ENCODE measurements around the gene HTRA1.

The HTRA1 gene

GRCh38 chr10:122461367-122461728 is at the start of gene HTRA1:
Gene HTRA1 (plus strand): TSS chr10:122461553. CDS start chr10:122461653, 100 bp downstream.
- DNase-seq = no peak

GRCh38 chr10:122413327-122413726 is 48.0 kb upstream of the HTRA1 start:
- no peak for DNase-seq

- no peak for DNase-seq
Observed at GRCh38 chr10:122417667-122418066, 43.7 kb upstream of the HTRA1 start.

GRCh38 chr10:122419016-122419415 is 42.3 kb upstream of the HTRA1 start:
- DNase-seq = no peak

- DNase-seq = no peak
Observed at GRCh38 chr10:122419876-122420623, 41.3 kb upstream of the HTRA1 start.

GRCh38 chr10:122420624-122421007 is 40.7 kb upstream of the HTRA1 start:
- no peak for DNase-seq

GRCh38 chr10:122421054-122421625 is 40.2 kb upstream of the HTRA1 start:
- no peak for DNase-seq

GRCh38 chr10:122421742-122422141 is 39.6 kb upstream of the HTRA1 start:
- no peak for DNase-seq

GRCh38 chr10:122422266-122422989 is 38.9 kb upstream of the HTRA1 start:
- no peak for DNase-seq

GRCh38 chr10:122424059-122424458 is 37.3 kb upstream of the HTRA1 start:
- DNase-seq = no peak

GRCh38 chr10:122426829-122427228 is 34.5 kb upstream of the HTRA1 start:
- no peak for DNase-seq

- no peak for DNase-seq
Observed at GRCh38 chr10:122427280-122427679, 34.1 kb upstream of the HTRA1 start.

- DNase-seq = no peak
Observed at GRCh38 chr10:122435212-122435827, 26.0 kb upstream of the HTRA1 start.

- no peak for DNase-seq
Observed at GRCh38 chr10:122441961-122442360, 19.4 kb upstream of the HTRA1 start.

GRCh38 chr10:122445469-122445868 is 15.9 kb upstream of the HTRA1 start:
- no peak for DNase-seq

- no peak for DNase-seq
Observed at GRCh38 chr10:122445904-122446303, 15.4 kb upstream of the HTRA1 start.

GRCh38 chr10:122446668-122447423 is 14.5 kb upstream of the HTRA1 start:
- no peak for DNase-seq

- no peak for DNase-seq
Observed at GRCh38 chr10:122448600-122448999, 12.8 kb upstream of the HTRA1 start.

- no peak for DNase-seq
Observed at GRCh38 chr10:122449153-122449552, 12.2 kb upstream of the HTRA1 start.

- DNase-seq = no peak
Observed at GRCh38 chr10:122450353-122450990, 10.9 kb upstream of the HTRA1 start.

GRCh38 chr10:122454071-122454470 is 7.3 kb upstream of the HTRA1 start:
- no peak for DNase-seq

GRCh38 chr10:122454603-122455080 is 6.7 kb upstream of the HTRA1 start, which contains the start of gene ARMS2:
Gene ARMS2 (plus strand): TSS chr10:122454653. CDS start chr10:122454728, 75 bp downstream.
- DNase-seq = no peak
